HL-60 (cell line): ENCODE data around the gene UBE2S.

Experiments
- DNase-seq, 2 experiments: peaks; one replicate each; pipeline ENCODE4 v3.0.0-alpha.2; 2010 to 2020; ENCODE audit warnings: low read depth in 1 of 2, low spot score in 1 of 2
- H3K27ac ChIP-seq: fragments of 250-450 bp; sonication (Bioruptor Pico); replicated peaks from 2 replicates; pipeline ENCODE4 v1.5.1; 2020; ENCODE audit warnings: mild to moderate bottlenecking, moderate library complexity
- H3K27me3 ChIP-seq: fragments of 250-450 bp; sonication (Bioruptor Pico); 2 replicates; pipeline ENCODE4 v1.5.1; 2021; ENCODE audit warnings: mild to moderate bottlenecking, moderate library complexity; ENCODE audit not compliant: insufficient read depth, poor library complexity, severe bottlenecking
- H3K4me3 ChIP-seq: replicated peaks from 2 replicates; pipeline ENCODE4 v1.5.1; 2011; ENCODE audit warnings: mild to moderate bottlenecking, control low read depth, low read length; ENCODE audit not compliant: insufficient read depth
- GABPA ChIP-seq: IDR thresholded peaks from 2 replicates; pipeline ENCODE4 v1.6.1; 2012; ENCODE audit warnings: low read depth
- POLR2AphosphoS5 ChIP-seq: IDR thresholded peaks from 2 replicates; pipeline ENCODE4 v1.6.1; 2012; ENCODE audit warnings: low read depth
- SPI1 ChIP-seq: IDR thresholded peaks from 2 replicates; pipeline ENCODE4 v1.6.1; 2012; ENCODE audit warnings: low read depth, mild to moderate bottlenecking, borderline replicate concordance
- TF ChIP-seq, protein P1 (sequence below): IDR thresholded peaks from 2 replicates; pipeline ENCODE4 v1.6.1; 2012; ENCODE audit warnings: low read depth; ENCODE audit not compliant: insufficient replicate concordance
- TF ChIP-seq, protein P2 (sequence below): IDR thresholded peaks from one replicate; pipeline ENCODE4 v1.5.1; 2011; ENCODE audit warnings: low read length, control low read depth, inconsistent platforms; ENCODE audit not compliant: insufficient read depth

The UBE2S gene

DNA sequence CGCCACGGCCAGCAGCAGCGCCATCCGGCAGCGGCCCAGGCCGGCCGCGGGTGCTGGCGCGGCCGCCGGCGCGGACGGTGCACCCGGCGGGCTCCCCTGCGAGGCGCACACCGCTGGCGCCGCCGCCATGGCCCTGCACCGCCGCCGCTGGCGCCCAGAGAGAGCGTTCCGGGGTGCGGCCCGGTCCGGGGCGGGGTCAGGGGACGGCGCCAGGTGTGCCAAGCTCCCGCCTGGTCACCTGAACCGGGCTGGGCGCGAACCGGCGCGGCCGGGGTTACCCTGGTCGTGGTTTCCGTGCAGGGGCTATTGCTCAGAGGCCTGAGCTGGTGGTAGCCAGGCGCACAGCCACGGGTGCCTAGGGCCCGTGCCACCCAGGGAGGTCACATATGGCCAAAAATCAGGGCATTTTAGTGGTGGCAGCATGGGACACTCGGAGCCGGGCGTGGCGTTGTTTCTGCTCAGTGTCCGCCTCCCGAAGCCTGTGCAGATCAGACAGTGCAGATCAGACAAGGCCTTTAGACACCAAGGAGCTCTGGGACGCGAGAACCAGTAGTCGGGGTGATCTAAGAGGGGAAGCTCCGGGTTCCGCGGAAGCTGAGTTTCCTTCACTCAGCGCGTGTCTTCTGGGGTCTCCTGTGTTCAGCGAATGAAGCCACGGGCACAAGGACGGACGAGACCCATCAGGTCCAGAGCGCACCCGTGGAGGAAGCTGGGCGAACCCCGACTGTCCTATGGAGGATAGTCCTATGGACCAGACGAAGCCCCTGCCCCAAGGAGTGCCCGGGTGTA is 23.3 kb downstream of the UBE2S start, which contains the start of gene TMEM238:
Gene TMEM238, minus strand, starts transcription at position 162 of the 789 bp plus-strand sequence. Its CDS starts 33 bp downstream, at position 129.
- TF ChIP-seq POLR2AphosphoS5 (peak; percentile 31; the same call in 1 of the 2 replicates), SPI1 (no peak)
- Histone ChIP-seq H3K4me3 (peak within 1 kb of the TSS; percentile 51), H3K27me3 (no peaks in the 10 kb centered on the region), H3K27ac (peak within 1 kb of the TSS; percentile 74)
- peak in 1 of 2 experiments; percentile 39 for DNase-seq

DNA sequence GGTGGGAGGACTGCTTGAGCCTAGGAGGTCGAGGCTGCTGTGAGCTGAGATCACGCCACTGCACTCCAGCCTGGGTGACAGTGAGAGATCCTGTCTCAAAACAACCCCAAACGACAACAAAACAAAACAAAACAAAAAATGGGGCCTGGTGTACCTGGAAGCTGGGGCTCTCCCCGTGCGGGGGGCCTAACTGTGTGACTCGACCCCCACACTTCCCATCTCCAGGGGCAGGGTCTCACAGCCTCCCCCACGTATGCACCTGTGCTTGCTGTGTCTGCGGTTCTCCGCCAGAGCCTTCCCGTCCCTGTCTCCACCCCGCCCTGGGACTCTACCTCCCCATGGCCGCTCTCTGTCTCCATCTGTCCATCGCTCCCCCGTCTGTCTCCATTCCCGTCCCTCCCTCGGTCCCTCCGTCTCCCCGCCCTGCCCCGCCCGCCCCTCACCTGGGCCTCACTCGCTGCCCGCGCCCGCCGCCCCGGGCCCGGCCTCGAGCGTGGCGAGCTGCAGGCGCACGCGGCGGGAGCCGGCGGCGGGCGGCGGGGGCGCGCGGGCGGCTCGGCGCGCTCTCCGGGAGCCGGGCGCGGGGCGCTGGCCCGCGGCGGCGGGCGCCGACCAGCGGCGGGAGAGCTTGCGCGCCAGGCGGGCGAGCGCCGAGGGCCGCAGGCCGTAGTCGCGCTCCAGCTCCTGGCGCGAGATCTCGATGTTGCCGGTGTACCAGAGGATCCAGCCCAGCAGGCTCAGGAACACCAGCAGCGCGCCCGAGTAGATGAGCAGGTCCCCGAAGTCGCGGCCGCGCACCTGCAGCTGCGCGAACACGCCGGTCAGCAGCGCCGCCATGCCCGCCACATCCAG is 24.1 kb downstream of the UBE2S start:
- Histone ChIP-seq H3K27me3 (no peaks in the 10 kb centered on the region), H3K27ac (peak overlapping the region; percentile 50), H3K4me3 (peak overlapping the region; percentile 51)
- TF ChIP-seq, protein P1, sequence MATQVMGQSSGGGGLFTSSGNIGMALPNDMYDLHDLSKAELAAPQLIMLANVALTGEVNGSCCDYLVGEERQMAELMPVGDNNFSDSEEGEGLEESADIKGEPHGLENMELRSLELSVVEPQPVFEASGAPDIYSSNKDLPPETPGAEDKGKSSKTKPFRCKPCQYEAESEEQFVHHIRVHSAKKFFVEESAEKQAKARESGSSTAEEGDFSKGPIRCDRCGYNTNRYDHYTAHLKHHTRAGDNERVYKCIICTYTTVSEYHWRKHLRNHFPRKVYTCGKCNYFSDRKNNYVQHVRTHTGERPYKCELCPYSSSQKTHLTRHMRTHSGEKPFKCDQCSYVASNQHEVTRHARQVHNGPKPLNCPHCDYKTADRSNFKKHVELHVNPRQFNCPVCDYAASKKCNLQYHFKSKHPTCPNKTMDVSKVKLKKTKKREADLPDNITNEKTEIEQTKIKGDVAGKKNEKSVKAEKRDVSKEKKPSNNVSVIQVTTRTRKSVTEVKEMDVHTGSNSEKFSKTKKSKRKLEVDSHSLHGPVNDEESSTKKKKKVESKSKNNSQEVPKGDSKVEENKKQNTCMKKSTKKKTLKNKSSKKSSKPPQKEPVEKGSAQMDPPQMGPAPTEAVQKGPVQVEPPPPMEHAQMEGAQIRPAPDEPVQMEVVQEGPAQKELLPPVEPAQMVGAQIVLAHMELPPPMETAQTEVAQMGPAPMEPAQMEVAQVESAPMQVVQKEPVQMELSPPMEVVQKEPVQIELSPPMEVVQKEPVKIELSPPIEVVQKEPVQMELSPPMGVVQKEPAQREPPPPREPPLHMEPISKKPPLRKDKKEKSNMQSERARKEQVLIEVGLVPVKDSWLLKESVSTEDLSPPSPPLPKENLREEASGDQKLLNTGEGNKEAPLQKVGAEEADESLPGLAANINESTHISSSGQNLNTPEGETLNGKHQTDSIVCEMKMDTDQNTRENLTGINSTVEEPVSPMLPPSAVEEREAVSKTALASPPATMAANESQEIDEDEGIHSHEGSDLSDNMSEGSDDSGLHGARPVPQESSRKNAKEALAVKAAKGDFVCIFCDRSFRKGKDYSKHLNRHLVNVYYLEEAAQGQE: no peak
- TF ChIP-seq SPI1: no peak
- peak in 1 of 2 experiments; percentile 64 for DNase-seq

DNA sequence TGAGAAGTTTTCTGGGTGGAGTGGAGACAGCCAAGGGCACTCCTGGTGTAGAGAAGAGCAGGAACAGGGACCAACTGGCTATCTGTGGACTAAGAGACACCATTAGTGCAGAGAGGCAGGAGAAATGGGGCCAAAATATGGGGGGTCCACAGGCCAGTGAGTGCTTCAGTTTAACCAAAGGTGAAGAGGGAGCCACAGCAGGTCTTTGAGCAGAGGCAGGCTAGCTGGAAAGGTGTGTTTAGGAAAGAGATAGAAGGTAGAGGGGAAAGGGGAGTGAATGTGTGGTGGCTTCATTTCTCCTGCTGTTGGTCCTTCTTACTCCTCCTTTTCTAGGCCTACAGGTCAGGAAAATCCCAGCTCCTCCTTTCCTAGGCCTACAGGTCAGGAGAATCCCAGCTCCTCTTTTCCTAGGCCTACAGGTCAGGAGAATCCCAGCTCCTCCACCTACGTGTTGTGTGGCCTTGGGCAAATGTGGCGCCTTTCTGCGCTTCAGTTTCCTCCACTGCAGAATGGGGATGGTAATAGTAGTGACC is 25.0 kb downstream of the UBE2S start:
- Histone ChIP-seq H3K27ac (no peak overlapping the region), H3K27me3 (peaks cover 3% of the 10 kb centered on the region), H3K4me3 (no peak overlapping the region)
- no peak for DNase-seq
- TF ChIP-seq GABPA (no peak), SPI1 (no peak)

DNA sequence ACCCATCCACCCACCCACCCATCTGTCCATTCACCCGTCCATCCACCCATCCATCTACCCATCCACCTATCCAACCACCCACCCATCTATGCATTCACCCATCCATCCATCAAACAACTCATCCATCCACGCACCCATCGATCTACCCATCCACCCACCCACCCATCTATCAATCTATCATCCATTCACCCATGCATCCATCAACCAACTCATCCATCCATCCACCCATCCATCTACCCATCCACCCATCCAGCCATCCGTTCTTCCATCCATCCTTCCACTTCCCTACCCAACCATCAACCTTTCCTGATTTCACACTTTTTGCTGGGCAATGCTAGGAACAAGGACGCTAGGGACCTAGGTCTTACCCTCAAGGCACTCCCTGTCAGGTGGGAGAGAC is 25.6 kb downstream of the UBE2S start:
- Histone ChIP-seq H3K27me3 (peaks cover 5% of the 10 kb centered on the region), H3K27ac (no peak overlapping the region), H3K4me3 (no peak overlapping the region)
- TF ChIP-seq GABPA (no peak), SPI1 (no peak), POLR2AphosphoS5 (no peak)
- TF ChIP-seq, protein P1: no peak
- TF ChIP-seq, protein P2, sequence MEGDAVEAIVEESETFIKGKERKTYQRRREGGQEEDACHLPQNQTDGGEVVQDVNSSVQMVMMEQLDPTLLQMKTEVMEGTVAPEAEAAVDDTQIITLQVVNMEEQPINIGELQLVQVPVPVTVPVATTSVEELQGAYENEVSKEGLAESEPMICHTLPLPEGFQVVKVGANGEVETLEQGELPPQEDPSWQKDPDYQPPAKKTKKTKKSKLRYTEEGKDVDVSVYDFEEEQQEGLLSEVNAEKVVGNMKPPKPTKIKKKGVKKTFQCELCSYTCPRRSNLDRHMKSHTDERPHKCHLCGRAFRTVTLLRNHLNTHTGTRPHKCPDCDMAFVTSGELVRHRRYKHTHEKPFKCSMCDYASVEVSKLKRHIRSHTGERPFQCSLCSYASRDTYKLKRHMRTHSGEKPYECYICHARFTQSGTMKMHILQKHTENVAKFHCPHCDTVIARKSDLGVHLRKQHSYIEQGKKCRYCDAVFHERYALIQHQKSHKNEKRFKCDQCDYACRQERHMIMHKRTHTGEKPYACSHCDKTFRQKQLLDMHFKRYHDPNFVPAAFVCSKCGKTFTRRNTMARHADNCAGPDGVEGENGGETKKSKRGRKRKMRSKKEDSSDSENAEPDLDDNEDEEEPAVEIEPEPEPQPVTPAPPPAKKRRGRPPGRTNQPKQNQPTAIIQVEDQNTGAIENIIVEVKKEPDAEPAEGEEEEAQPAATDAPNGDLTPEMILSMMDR: no peak
- DNase-seq: no peak

DNA sequence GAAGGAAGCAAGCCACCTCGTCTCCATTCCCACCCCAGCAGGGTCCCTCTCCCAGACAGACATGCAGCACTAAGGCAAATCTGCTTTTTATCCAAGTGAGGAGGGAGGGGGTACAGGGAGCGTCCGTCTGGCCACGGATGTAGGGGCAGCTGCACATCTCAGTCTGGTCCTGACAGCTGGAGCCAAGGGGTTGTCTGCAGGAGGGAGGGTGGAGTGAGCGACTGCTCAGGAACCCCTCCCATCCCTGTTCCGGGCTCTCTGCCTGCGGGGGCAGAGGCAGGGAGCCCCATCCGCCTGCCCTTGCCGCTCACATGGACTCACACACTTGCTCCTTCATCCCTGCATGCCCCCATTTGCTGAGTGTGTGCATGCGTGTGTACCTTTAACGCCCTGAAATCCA is 28.4 kb downstream of the UBE2S start:
- Histone ChIP-seq H3K4me3 (no peak overlapping the region), H3K27me3 (peaks cover 15% of the 10 kb centered on the region), H3K27ac (no peak overlapping the region)
- no peak for DNase-seq
- TF ChIP-seq, protein P2: no peak
- TF ChIP-seq SPI1 (no peak), GABPA (no peak), POLR2AphosphoS5 (no peak)
- TF ChIP-seq, protein P1: no peak
